Measurements from ENCODE around the gene LY6G6D. TPM values are rescaled to one million over a fixed set of nuclear protein-coding genes. Genes with fewer than 3 reads are reported as not detected.

LY6G6D gene
- not detected for total RNA-seq
- polyA plus RNA-seq, result not detected
- total RNA-seq, result not detected

- Histone ChIP-seq H3K9me3 (ENCODE audit: control insufficient read depth in 2 of 3, low read length in 3 of 3) (no peaks in the 10 kb centered on the region), H3K4me3 (ENCODE audit: low read length) (no peak within 1 kb of the TSS), H3K4me1 (ENCODE audit: control insufficient read depth in 2 of 2, insufficient read depth in 2 of 2, low read length in 2 of 2) (peaks cover 7% of the 10 kb centered on the region in 2 donors), H3K27ac (ENCODE audit: low read depth, low read length) (no peak within 1 kb of the TSS), H3K36me3 (ENCODE audit: control insufficient read depth in 2 of 3, insufficient read depth in 3 of 3, low read length in 3 of 3) (no peaks in the 10 kb centered on the region), H3K27me3 (ENCODE audit: control insufficient read depth in 2 of 2, insufficient read depth in 2 of 2, low read length in 2 of 2) (no peaks in the 10 kb centered on the region)
- Mint-ChIP-seq H3K36me3 (no peaks in the 10 kb centered on the region), H3K4me1 (peaks cover 4 to 34% (median 21%) of the 10 kb centered on the region in 7 donors), H3K4me3 (no peak within 1 kb of the TSS), H3K9me3 (peaks cover 0 to 3% (median 0%) of the 10 kb centered on the region in 11 donors), H3K27me3 (peaks cover 0 to 21% (median 0%) of the 10 kb centered on the region in 5 donors), H3K27ac (peak within 1 kb of the TSS in 6 of 9 donors; percentile 48 to 90 (median 71))
- DNase-seq (no peak), ATAC-seq (no peak)
- CTCF ChIA-PET, result interaction anchor here (0.6 to 1.0 kb wide), 3 partner anchors 9 to 24 kb away, joined by 3 to 4 read pairs (median 4); partner anchors contain the start of gene LY6G6F
- intact Hi-C loops (cut with micrococcal nuclease), result no loop called here
- POLR2A ChIA-PET, result interaction anchor here (0.6 to 1.8 kb wide), 7 partner anchors 8 to 558 kb away, joined by 3 to 6 read pairs (median 4); partner anchors contain the start of genes ABHD16A and MPIG6B
These were observed at the start of gene LY6G6D for GRCh38 chr6:31715022-31715958. TSS of gene LY6G6D (plus strand) at chr6:31715348. CDS start at chr6:31715356, 8 bp downstream.

GRCh38 chr6:31665501-31666336 is 49.4 kb upstream of the LY6G6D start, which contains the start of gene CSNK2B:
TSS of gene CSNK2B (plus strand) at chr6:31666080. CDS start at chr6:31666832, 752 bp downstream.
- peaks cover 25 to 75% (median 64%) of the 10 kb centered on the region in 7 donors for H3K4me1 Mint-ChIP-seq
- peak within 1 kb of the TSS; percentile 93 to 99 (median 96) for H3K4me3 Mint-ChIP-seq
- intact Hi-C loops (cut with micrococcal nuclease), result loop anchor here (1.0 to 10.0 kb wide), 24 partner anchors 13 to 1749 kb away; partner anchors contain the start of genes ABHD16A (in 2 of the 2), BAG6 (in 2 of the 2), HSPA1B (in 2 of the 2) and NFKBIL1 (in 2 of the 2)
- peaks cover 0 to 2% (median 0%) of the 10 kb centered on the region in 11 donors for H3K9me3 Mint-ChIP-seq
- Histone ChIP-seq H3K36me3 (ENCODE audit: control insufficient read depth in 2 of 3, insufficient read depth in 3 of 3, low read length in 3 of 3) (peaks cover 13 to 45% (median 23%) of the 10 kb centered on the region in 3 experiments), H3K4me3 (ENCODE audit: low read length) (peak within 1 kb of the TSS; percentile 91), H3K27ac (ENCODE audit: low read depth, low read length) (peak within 1 kb of the TSS; percentile 97), H3K9me3 (ENCODE audit: control insufficient read depth in 2 of 3, low read length in 3 of 3) (no peaks in the 10 kb centered on the region), H3K27me3 (ENCODE audit: control insufficient read depth in 2 of 2, insufficient read depth in 2 of 2, low read length in 2 of 2) (no peaks in the 10 kb centered on the region), H3K4me1 (ENCODE audit: control insufficient read depth in 2 of 2, insufficient read depth in 2 of 2, low read length in 2 of 2) (peaks cover 33 to 43% of the 10 kb centered on the region in 2 donors)
- DNase-seq (peak; percentile 87 to 99 (median 98)), ATAC-seq (peak; percentile 94)
- ChIA-PET CTCF (interaction anchor here (0.7 to 2.7 kb wide), 2 partner anchors 11 to 1722 kb away, joined by 3 to 19 read pairs; partner anchors contain the start of gene APOM), POLR2A (interaction anchor here (0.5 to 7.1 kb wide), 18 partner anchors 13 to 836 kb away, joined by 3 to 193 read pairs (median 5); partner anchors contain the start of genes ABHD16A, APOM, BAG6 and DDX39B)
- peaks cover 0 to 2% (median 0%) of the 10 kb centered on the region in 5 donors for H3K27me3 Mint-ChIP-seq
- H3K27ac Mint-ChIP-seq, result peak within 1 kb of the TSS; percentile 94 to 99 (median 98)
- peaks cover 7 to 48% (median 16%) of the 10 kb centered on the region in 5 donors for H3K36me3 Mint-ChIP-seq

GRCh38 chr6:31666337-31666965 is 48.7 kb upstream of the LY6G6D start:
- Mint-ChIP-seq H3K4me1 (peaks cover 25 to 68% (median 57%) of the 10 kb centered on the region in 7 donors), H3K36me3 (peaks cover 7 to 54% (median 16%) of the 10 kb centered on the region in 5 donors), H3K9me3 (peaks cover 0 to 2% (median 0%) of the 10 kb centered on the region in 11 donors), H3K27me3 (peaks cover 0 to 2% (median 0%) of the 10 kb centered on the region in 5 donors), H3K27ac (peak overlapping the region; percentile 94 to 99 (median 98)), H3K4me3 (peak overlapping the region; percentile 93 to 99 (median 96))
- intact Hi-C loops (cut with micrococcal nuclease), result loop anchor here (5.0 to 10.0 kb wide), 5 partner anchors 131 to 1748 kb away; partner anchors contain the start of genes CUTA (in 1 of the 2), HSD17B8 (in 1 of the 2), NELFE (in 1 of the 2) and PHF1 (in 1 of the 2)
- POLR2A ChIA-PET, result interaction anchor here (0.6 to 7.1 kb wide), 8 partner anchors 14 to 405 kb away, joined by 3 to 193 read pairs (median 4); partner anchors contain the start of genes APOM, BAG6, LY6G5C and PRRC2A
- Histone ChIP-seq H3K27ac (ENCODE audit: low read depth, low read length) (peak overlapping the region; percentile 97), H3K4me3 (ENCODE audit: low read length) (peak overlapping the region; percentile 91), H3K9me3 (ENCODE audit: control insufficient read depth in 2 of 3, low read length in 3 of 3) (no peaks in the 10 kb centered on the region), H3K4me1 (ENCODE audit: control insufficient read depth in 2 of 2, insufficient read depth in 2 of 2, low read length in 2 of 2) (peaks cover 29 to 39% of the 10 kb centered on the region in 2 donors), H3K27me3 (ENCODE audit: control insufficient read depth in 2 of 2, insufficient read depth in 2 of 2, low read length in 2 of 2) (no peaks in the 10 kb centered on the region), H3K36me3 (ENCODE audit: control insufficient read depth in 2 of 3, insufficient read depth in 3 of 3, low read length in 3 of 3) (peaks cover 13 to 52% (median 24%) of the 10 kb centered on the region in 3 experiments)
- CTCF ChIA-PET, result no interaction called here
- no peak for DNase-seq
- ATAC-seq, result no peak

- intact Hi-C loops (cut with micrococcal nuclease), result loop anchor here (5.0 to 10.0 kb wide), 5 partner anchors 128 to 1745 kb away; partner anchors contain the start of genes CUTA (in 1 of the 2), HSD17B8 (in 1 of the 2), NELFE (in 1 of the 2) and PHF1 (in 1 of the 2)
- peaks cover 8 to 38% (median 30%) of the 10 kb centered on the region in 7 donors for H3K4me1 Mint-ChIP-seq
- H3K27ac Mint-ChIP-seq, result peak within 1 kb of the TSS in 5 of 9 donors; percentile 32 to 64 (median 48)
- DNase-seq (no peak), ATAC-seq (no peak)
- ChIA-PET POLR2A (interaction anchor here (0.6 to 2.5 kb wide), 3 partner anchors 17 to 1459 kb away, joined by 3 to 10 read pairs (median 3); partner anchors contain the start of gene BAG6), CTCF (no interaction called here)
- peak within 1 kb of the TSS in 1 of 10 donors; percentile 20 for H3K4me3 Mint-ChIP-seq
- Histone ChIP-seq H3K27ac (ENCODE audit: low read depth, low read length) (no peak within 1 kb of the TSS), H3K4me1 (ENCODE audit: control insufficient read depth in 2 of 2, insufficient read depth in 2 of 2, low read length in 2 of 2) (peaks cover 14 to 19% of the 10 kb centered on the region in 2 donors), H3K4me3 (ENCODE audit: low read length) (no peak within 1 kb of the TSS), H3K36me3 (ENCODE audit: control insufficient read depth in 2 of 3, insufficient read depth in 3 of 3, low read length in 3 of 3) (peaks cover 13 to 68% (median 24%) of the 10 kb centered on the region in 3 experiments), H3K27me3 (ENCODE audit: control insufficient read depth in 2 of 2, insufficient read depth in 2 of 2, low read length in 2 of 2) (no peaks in the 10 kb centered on the region), H3K9me3 (ENCODE audit: control insufficient read depth in 2 of 3, low read length in 3 of 3) (no peaks in the 10 kb centered on the region)
- H3K36me3 Mint-ChIP-seq, result peaks cover 7 to 42% (median 17%) of the 10 kb centered on the region in 5 donors
- H3K9me3 Mint-ChIP-seq, result peaks cover 0 to 3% (median 0%) of the 10 kb centered on the region in 11 donors
- H3K27me3 Mint-ChIP-seq, result peaks cover 0 to 2% (median 0%) of the 10 kb centered on the region in 5 donors
These were observed 45.5 kb upstream of the LY6G6D start, which contains the start of gene LY6G5B for GRCh38 chr6:31669676-31670075. TSS of gene LY6G5B (plus strand) at chr6:31669976. CDS start at chr6:31670951, 975 bp downstream.

GRCh38 chr6:31676322-31676903 is 38.7 kb upstream of the LY6G6D start:
- peaks cover 0 to 23% (median 0%) of the 10 kb centered on the region in 3 experiments for H3K36me3 ChIP-seq (ENCODE audit: control insufficient read depth in 2 of 3, insufficient read depth in 3 of 3, low read length in 3 of 3)
- H3K27ac ChIP-seq (ENCODE audit: low read depth, low read length), result no peak overlapping the region
- ChIA-PET CTCF (no interaction called here), POLR2A (interaction anchor here (0.8 to 1.4 kb wide), 2 partner anchors 27 to 35 kb away, joined by 3 read pairs; partner anchors contain the start of gene ABHD16A)
- H3K4me1 ChIP-seq (ENCODE audit: control insufficient read depth in 2 of 2, insufficient read depth in 2 of 2, low read length in 2 of 2), result peaks cover 11 to 12% of the 10 kb centered on the region in 2 donors
- intact Hi-C loops (cut with micrococcal nuclease), result no loop called here
- Mint-ChIP-seq H3K36me3 (peaks cover 0 to 13% (median 6%) of the 10 kb centered on the region in 5 donors), H3K9me3 (peaks cover 0 to 1% (median 0%) of the 10 kb centered on the region in 11 donors), H3K4me3 (no peak overlapping the region), H3K27me3 (no peaks in the 10 kb centered on the region), H3K4me1 (peaks cover 10 to 29% (median 14%) of the 10 kb centered on the region in 7 donors), H3K27ac (peak overlapping the region in 6 of 9 donors; percentile 28 to 86 (median 58))
- H3K4me3 ChIP-seq (ENCODE audit: low read length), result no peak overlapping the region
- no peak for ATAC-seq
- no peaks in the 10 kb centered on the region for H3K9me3 ChIP-seq (ENCODE audit: control insufficient read depth in 2 of 3, low read length in 3 of 3)
- DNase-seq, result no peak
- no peaks in the 10 kb centered on the region for H3K27me3 ChIP-seq (ENCODE audit: control insufficient read depth in 2 of 2, insufficient read depth in 2 of 2, low read length in 2 of 2)

Data from naive thymus-derived CD4-positive, alpha-beta T cell (primary cell).